Left lung (tissue), 10 donors: Measurements from ENCODE around the gene HSF2BP. TPM values are rescaled to one million over a fixed set of nuclear protein-coding genes. Genes with fewer than 3 reads are reported as not detected.
"Not testable (repeated sequence)": the region's sequence is repeated elsewhere in the genome, so short reads cannot be mapped to it uniquely, and the experiment has no call there.

ENCODE experiments used
- ATAC-seq: fragments of 200-7000 bp; cut with Tn5 transposase; one replicate; pipeline ENCODE4 v1.9.1; 2020; ENCODE audit warnings: moderate library complexity
- DNase-seq, 4 donors: peaks; one replicate each; pipeline ENCODE4 v3.0.0-alpha.2; 2013 to 2020
- H3K27ac ChIP-seq, 2 donors: fragments of 200-600 bp; sonication (generic) in 1 of 2; one replicate each; pipeline versions ENCODE4 v1.5.0 to v1.8.0; 2020 to 2021
- H3K27me3 ChIP-seq, 2 donors: fragments of 200-600 bp; sonication (generic) in 1 of 2; one replicate each; pipeline versions ENCODE4 v1.5.0 to v1.8.0; 2020 to 2021
- H3K36me3 ChIP-seq, 2 donors: fragments of 200-600 bp; sonication (generic) in 1 of 2; one replicate each; pipeline versions ENCODE4 v1.5.0 to v1.8.0; 2020 to 2021
- H3K4me1 ChIP-seq, 2 donors: fragments of 200-600 bp; one replicate each; pipeline ENCODE4 v1.8.0; 2021
- H3K4me3 ChIP-seq, 2 donors: fragments of 200-600 bp; sonication (generic) in 1 of 2; one replicate each; pipeline versions ENCODE4 v1.5.0 to v1.8.0; 2020 to 2021; ENCODE audit warnings: mild to moderate bottlenecking in 1 of 2
- H3K9me3 ChIP-seq, 2 donors: fragments of 200-600 bp; sonication (generic) in 1 of 2; one replicate each; pipeline versions ENCODE4 v1.5.0 to v1.8.0; 2020 to 2021
- intact Hi-C, 2 donors: fragments of 100-400 bp; cut with DNase I; formaldehyde crosslinking; loops; one replicate each; pipeline versions ENCODE4 v1.11.2 to v1.14.2; 2022
- polyA plus RNA-seq, 6 donors: library from polyadenylated mRNA; unstranded; fragments of 120-200 nt; gene quantifications; one replicate each; pipeline ENCODE4 v1.2.1, GENCODE V29; 2013; ENCODE audit not compliant: insufficient read length in 6 of 6
- total RNA-seq, 2 donors: library from RNA; stranded (reverse); fragmentation: NEBNext Ultra II Directional; extraction: Animal tissue kit (Norgen Biotek cat#: 25700); gene quantifications; one replicate each; pipeline ENCODE4 v1.2.1, GENCODE V29; 2021
- TF ChIP-seq, protein P1 (sequence below), 2 donors: fragments of 200-600 bp; sonication (generic) in 1 of 2; IDR thresholded peaks; one replicate each; pipeline versions ENCODE4 v1.5.0 to v1.8.0; 2021; ENCODE audit warnings: antibody characterized with exemption in 2 of 2
- donor health status: DM: no; HTN: yes; CAD: no.
- donor health status: DM: no; HTN: no; CAD: no.

The HSF2BP gene
- total and polyA plus RNA-seq, 8 donors = 0.29 to 1.7 (median 1.2) TPM

DNA sequence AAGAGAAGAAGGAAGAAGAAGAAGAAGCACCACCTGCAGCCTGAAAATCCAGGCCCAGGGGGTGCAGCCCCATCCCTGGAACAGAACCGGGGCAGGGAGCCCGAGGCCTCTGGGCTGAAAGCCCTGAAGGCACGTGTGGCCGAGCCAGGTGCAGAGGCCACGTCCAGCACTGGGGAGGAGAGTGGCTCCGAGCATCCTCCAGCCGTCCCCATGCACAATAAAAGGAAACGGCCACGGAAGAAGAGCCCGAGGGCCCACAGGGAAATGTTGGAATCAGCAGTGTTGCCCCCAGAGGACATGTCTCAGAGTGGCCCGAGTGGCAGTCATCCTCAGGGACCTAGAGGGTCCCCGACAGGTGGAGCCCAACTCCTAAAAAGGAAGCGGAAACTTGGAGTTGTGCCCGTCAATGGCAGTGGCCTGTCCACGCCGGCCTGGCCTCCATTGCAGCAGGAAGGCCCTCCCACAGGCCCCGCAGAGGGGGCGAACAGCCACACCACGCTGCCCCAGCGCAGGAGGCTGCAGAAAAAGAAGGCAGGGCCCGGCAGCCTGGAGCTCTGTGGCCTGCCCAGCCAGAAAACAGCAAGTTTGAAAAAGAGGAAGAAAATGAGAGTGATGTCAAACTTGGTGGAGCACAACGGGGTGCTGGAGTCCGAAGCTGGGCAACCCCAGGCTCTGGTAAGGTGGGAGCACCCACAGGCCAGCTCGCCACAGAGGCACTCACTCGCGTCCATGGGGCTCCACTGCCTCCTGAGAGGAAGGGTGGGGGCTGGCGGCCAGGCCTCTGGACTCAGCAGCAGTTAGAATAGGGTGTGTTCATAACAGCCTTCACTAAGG, 28.5 kb upstream of the HSF2BP start:
- intact Hi-C loops = no loop called here
- no peak overlapping the region for H3K4me3 ChIP-seq
- H3K9me3 ChIP-seq = no peaks in the 10 kb centered on the region
- peaks cover 0 to 7% of the 10 kb centered on the region in 2 donors for H3K4me1 ChIP-seq
- peaks cover 3 to 100% of the 10 kb centered on the region in 2 donors for H3K36me3 ChIP-seq
- H3K27ac ChIP-seq = peak overlapping the region in 1 of 2 donors; percentile 43
- ATAC-seq (peak; percentile 23), DNase-seq (no peak)
- no peaks in the 10 kb centered on the region for H3K27me3 ChIP-seq
- TF ChIP-seq, protein P1, sequence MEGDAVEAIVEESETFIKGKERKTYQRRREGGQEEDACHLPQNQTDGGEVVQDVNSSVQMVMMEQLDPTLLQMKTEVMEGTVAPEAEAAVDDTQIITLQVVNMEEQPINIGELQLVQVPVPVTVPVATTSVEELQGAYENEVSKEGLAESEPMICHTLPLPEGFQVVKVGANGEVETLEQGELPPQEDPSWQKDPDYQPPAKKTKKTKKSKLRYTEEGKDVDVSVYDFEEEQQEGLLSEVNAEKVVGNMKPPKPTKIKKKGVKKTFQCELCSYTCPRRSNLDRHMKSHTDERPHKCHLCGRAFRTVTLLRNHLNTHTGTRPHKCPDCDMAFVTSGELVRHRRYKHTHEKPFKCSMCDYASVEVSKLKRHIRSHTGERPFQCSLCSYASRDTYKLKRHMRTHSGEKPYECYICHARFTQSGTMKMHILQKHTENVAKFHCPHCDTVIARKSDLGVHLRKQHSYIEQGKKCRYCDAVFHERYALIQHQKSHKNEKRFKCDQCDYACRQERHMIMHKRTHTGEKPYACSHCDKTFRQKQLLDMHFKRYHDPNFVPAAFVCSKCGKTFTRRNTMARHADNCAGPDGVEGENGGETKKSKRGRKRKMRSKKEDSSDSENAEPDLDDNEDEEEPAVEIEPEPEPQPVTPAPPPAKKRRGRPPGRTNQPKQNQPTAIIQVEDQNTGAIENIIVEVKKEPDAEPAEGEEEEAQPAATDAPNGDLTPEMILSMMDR (IDR thresholded peaks at IDR 0.05) = no peak

DNA sequence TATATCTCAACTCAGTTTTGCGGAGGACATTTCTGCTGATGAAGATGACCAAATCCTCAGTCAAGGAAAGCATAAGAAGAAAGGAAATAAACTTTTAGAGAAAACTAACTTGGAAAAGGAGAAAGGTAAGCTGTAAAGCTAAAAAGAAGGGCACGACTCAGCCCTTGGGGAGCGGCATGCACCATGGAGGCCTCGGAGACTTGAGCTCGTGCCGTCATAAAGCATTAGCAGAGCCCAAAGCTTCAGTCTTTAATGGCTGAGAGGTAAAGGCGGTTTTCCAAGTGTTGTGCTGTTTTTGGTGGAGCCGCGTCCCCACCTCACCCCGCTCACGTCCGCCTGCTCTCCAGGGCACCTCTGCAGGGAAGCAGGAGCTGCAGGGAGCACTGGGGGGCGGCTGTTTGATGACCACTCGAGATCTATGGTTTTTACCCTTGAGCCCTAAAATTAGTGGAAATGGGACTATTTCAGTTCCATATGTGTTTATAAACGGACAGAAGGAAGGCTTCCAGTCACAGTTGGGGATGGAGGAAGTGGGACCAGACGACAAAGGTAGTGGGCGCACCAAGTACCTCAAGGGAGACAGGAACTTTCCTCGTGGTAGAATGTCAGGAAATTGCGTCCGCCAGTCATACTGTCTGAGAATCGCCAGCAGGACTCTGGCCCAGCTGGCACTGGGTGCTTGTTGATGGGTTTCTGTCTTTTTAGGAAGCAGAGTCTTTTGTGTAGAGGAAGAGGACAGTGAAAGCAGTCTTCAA, 27.7 kb upstream of the HSF2BP start:
- ATAC-seq = no peak
- TF ChIP-seq, protein P1 (IDR thresholded peaks at IDR 0.05) = no peak
- Histone ChIP-seq H3K4me1 (peaks cover 0 to 7% of the 10 kb centered on the region in 2 donors), H3K27ac (no peak overlapping the region), H3K36me3 (peaks cover 3 to 100% of the 10 kb centered on the region in 2 donors), H3K4me3 (no peak overlapping the region), H3K27me3 (no peaks in the 10 kb centered on the region), H3K9me3 (no peaks in the 10 kb centered on the region)
- intact Hi-C loops = no loop called here
- DNase-seq = no peak

DNA sequence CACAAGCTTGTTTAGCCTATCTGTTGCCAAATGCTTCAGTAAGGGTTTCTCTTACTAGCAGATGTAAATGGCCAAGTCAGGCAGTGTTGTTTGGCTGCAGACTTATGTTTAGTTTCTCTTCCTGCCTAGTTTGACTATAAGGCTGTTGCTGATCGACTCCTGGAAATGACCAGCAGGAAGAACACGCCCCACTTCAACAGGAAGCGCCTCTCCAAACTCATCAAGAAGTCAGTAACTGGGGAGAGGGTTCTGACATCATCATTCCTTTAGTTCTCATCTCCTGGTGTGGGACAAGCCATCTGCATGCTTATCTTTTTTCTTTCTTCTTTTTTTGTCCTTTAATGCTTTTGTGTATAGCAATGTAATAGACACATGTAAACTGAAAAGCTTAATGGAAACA, 25.1 kb upstream of the HSF2BP start:
- Histone ChIP-seq H3K4me1 (peaks cover 0 to 7% of the 10 kb centered on the region in 2 donors), H3K27me3 (no peaks in the 10 kb centered on the region), H3K4me3 (no peak overlapping the region), H3K27ac (peak overlapping the region in 1 of 2 donors; percentile 63), H3K9me3 (no peaks in the 10 kb centered on the region), H3K36me3 (peaks cover 3 to 95% of the 10 kb centered on the region in 2 donors)
- no peak for DNase-seq
- intact Hi-C loops = no loop called here
- ATAC-seq = peak; percentile 53
- TF ChIP-seq, protein P1 (IDR thresholded peaks at IDR 0.05) = no peak

GRCh38 chr21:43681650-43682049, 22.4 kb upstream of the HSF2BP start:
- intact Hi-C loops = no loop called here
- DNase-seq (no peak), ATAC-seq (no peak)
- no peaks in the 10 kb centered on the region for H3K9me3 ChIP-seq
- peaks cover 0 to 7% of the 10 kb centered on the region in 2 donors for H3K4me1 ChIP-seq
- peaks cover 0 to 92% of the 10 kb centered on the region in 2 donors for H3K36me3 ChIP-seq
- H3K27ac ChIP-seq = no peak overlapping the region
- no peak overlapping the region for H3K4me3 ChIP-seq
- TF ChIP-seq, protein P1 (IDR thresholded peaks at IDR 0.05) = no peak
- no peaks in the 10 kb centered on the region for H3K27me3 ChIP-seq

- H3K9me3 ChIP-seq, intact Hi-C loops, ATAC-seq, H3K27ac ChIP-seq, H3K4me3 ChIP-seq, DNase-seq, H3K4me1 ChIP-seq, H3K27me3 ChIP-seq: not testable (repeated sequence)
- H3K36me3 ChIP-seq = peaks cover 0 to 92% of the 10 kb centered on the region in 2 donors
Measured at GRCh38 chr21:43680421-43680820, 21.1 kb upstream of the HSF2BP start.
